Mesothelial cell of epicardium (in vitro differentiated cells): ENCODE results near the gene TREX2. TPM values are rescaled to one million over a fixed set of nuclear protein-coding genes. Genes with fewer than 3 reads are reported as not detected.
"Not testable (repeated sequence)": the region's sequence is repeated elsewhere in the genome, so short reads cannot be mapped to it uniquely, and the experiment has no call there.

Experiments used
- DNase-seq, 2 experiments: peaks; one replicate each; pipeline ENCODE4 v3.0.0; 2021; ENCODE audit warnings: low spot score in 2 of 2; ENCODE audit not compliant: unreplicated experiment in 2 of 2
- H3K27ac Mint-ChIP-seq: 2 replicates; pipeline ENCODE4 v1.8.0; 2021; ENCODE audit warnings: mixed read lengths
- H3K27me3 Mint-ChIP-seq: 2 replicates; pipeline ENCODE4 v1.8.0; 2021; ENCODE audit warnings: low read depth, mixed read lengths
- H3K36me3 Mint-ChIP-seq: 2 replicates; pipeline ENCODE4 v1.8.0; 2021; ENCODE audit warnings: mixed read lengths
- H3K4me1 Mint-ChIP-seq: 2 replicates; pipeline ENCODE4 v1.8.0; 2021; ENCODE audit warnings: mixed read lengths
- H3K4me3 Mint-ChIP-seq: 2 replicates; pipeline ENCODE4 v1.8.0; 2021; ENCODE audit warnings: mild to moderate bottlenecking, moderate library complexity, mixed read lengths
- H3K9me3 Mint-ChIP-seq: 2 replicates; pipeline ENCODE4 v1.8.0; 2021; ENCODE audit warnings: mixed read lengths
- CTCF ChIP-seq: fragments of 200-600 bp; sonication (generic); IDR thresholded peaks from one replicate; pipeline ENCODE4 v1.5.0; 2021; ENCODE audit warnings: antibody characterized with exemption; ENCODE audit not compliant: unreplicated experiment
- total RNA-seq: library from RNA; stranded (reverse); gene quantifications from 3 replicates; pipeline ENCODE4 v1.2.1, GENCODE V29; 2021

Gene TREX2
- total RNA-seq, 1 donor from 2014 or later, result 0.83 TPM

- Mint-ChIP-seq H3K27me3 (peaks cover 30% of the 10 kb centered on the region), H3K4me1 (peaks cover 6% of the 10 kb centered on the region), H3K9me3 (peaks cover 23% of the 10 kb centered on the region), H3K36me3 (peaks cover 3% of the 10 kb centered on the region), H3K27ac (no peak overlapping the region), H3K4me3 (no peak overlapping the region)
- no peak for DNase-seq
- TF ChIP-seq CTCF, result no peak
Measured at GRCh38 chrX:153406011-153406410, 39.8 kb downstream of the TREX2 start.

- Mint-ChIP-seq H3K27me3 (peaks cover 27% of the 10 kb centered on the region), H3K36me3 (peaks cover 3% of the 10 kb centered on the region), H3K4me3 (no peak overlapping the region), H3K27ac (no peak overlapping the region), H3K9me3 (peaks cover 19% of the 10 kb centered on the region), H3K4me1 (peaks cover 2% of the 10 kb centered on the region)
- TF ChIP-seq CTCF, result no peak
- DNase-seq, result no peak
Measured at GRCh38 chrX:153405426-153405825, 40.4 kb downstream of the TREX2 start.

GRCh38 chrX:153404333-153404732 lies 41.5 kb downstream of the TREX2 start:
- H3K27me3 Mint-ChIP-seq, result peaks cover 27% of the 10 kb centered on the region
- H3K9me3 Mint-ChIP-seq, result peaks cover 19% of the 10 kb centered on the region
- not testable (repeated sequence) for H3K36me3 Mint-ChIP-seq

GRCh38 chrX:153401133-153401764 lies 44.6 kb downstream of the TREX2 start, which contains the start of gene PNMA6E:
TSS of gene PNMA6E (minus strand) at chrX:153401350. CDS start at chrX:153398849, 2,501 bp downstream.
- peaks cover 29% of the 10 kb centered on the region for H3K27me3 Mint-ChIP-seq
- no peak for DNase-seq
- no peak within 1 kb of the TSS for H3K4me3 Mint-ChIP-seq
- peaks cover 3% of the 10 kb centered on the region for H3K36me3 Mint-ChIP-seq
- TF ChIP-seq CTCF, result no peak
- no peaks in the 10 kb centered on the region for H3K4me1 Mint-ChIP-seq
- no peak within 1 kb of the TSS for H3K27ac Mint-ChIP-seq
- H3K9me3 Mint-ChIP-seq, result peaks cover 19% of the 10 kb centered on the region

More at GRCh38 chrX:153404333-153404732, 41.5 kb downstream of the TREX2 start:
- not testable (repeated sequence) for H3K4me3 Mint-ChIP-seq, H3K27ac Mint-ChIP-seq, DNase-seq, H3K4me1 Mint-ChIP-seq

- H3K36me3 Mint-ChIP-seq, result peaks cover 3% of the 10 kb centered on the region
- H3K4me1 Mint-ChIP-seq, result no peaks in the 10 kb centered on the region
- TF ChIP-seq CTCF, result peak; percentile 57
- H3K27me3 Mint-ChIP-seq, result peaks cover 24% of the 10 kb centered on the region
- no peak overlapping the region for H3K27ac Mint-ChIP-seq
- no peak overlapping the region for H3K4me3 Mint-ChIP-seq
- no peak for DNase-seq
- peaks cover 19% of the 10 kb centered on the region for H3K9me3 Mint-ChIP-seq
Measured at GRCh38 chrX:153400146-153401132, 45.4 kb downstream of the TREX2 start.
